Urothelium cell line (cell line): Measurements from ENCODE around the gene TEAD4.

Experiments used
- DNase-seq: peaks from one replicate; pipeline ENCODE4 v3.0.0; 2011; ENCODE audit warnings: low spot score, mixed read lengths
- FAIRE-seq: peaks from 2 replicates; lab custom pipeline; 2011; peaks lifted over from hg19 to GRCh38; lab: Jason Lieb, UNC

Gene TEAD4

GRCh38 chr12:2960390-2960956 lies 1.3 kb downstream of the TEAD4 start:
- FAIRE-seq: peak; percentile 86
- peak; percentile 48 for DNase-seq

- DNase-seq (peak; percentile 32), FAIRE-seq (no peak)
These were observed 1.9 kb downstream of the TEAD4 start for GRCh38 chr12:2960996-2961616.

GRCh38 chr12:2961705-2962104 lies 2.5 kb downstream of the TEAD4 start:
- DNase-seq: no peak
- FAIRE-seq: no peak

- DNase-seq (peak; percentile 36), FAIRE-seq (no peak)
These were observed 4.1 kb downstream of the TEAD4 start for GRCh38 chr12:2963154-2963759.

- peak; percentile 74 for DNase-seq
- no peak for FAIRE-seq
These were observed 4.6 kb downstream of the TEAD4 start for GRCh38 chr12:2963760-2964292.

GRCh38 chr12:2967651-2968050 lies 8.5 kb downstream of the TEAD4 start:
- FAIRE-seq (peak; percentile 59), DNase-seq (no peak)

GRCh38 chr12:2970744-2971143 lies 11.5 kb downstream of the TEAD4 start:
- no peak for DNase-seq
- peak; percentile 44 for FAIRE-seq

GRCh38 chr12:2973566-2973965 lies 14.4 kb downstream of the TEAD4 start:
- DNase-seq (no peak), FAIRE-seq (peak; percentile 56)

GRCh38 chr12:2974560-2974971 lies 15.4 kb downstream of the TEAD4 start:
- no peak for FAIRE-seq
- no peak for DNase-seq

- DNase-seq (no peak), FAIRE-seq (no peak)
These were observed 17.4 kb downstream of the TEAD4 start for GRCh38 chr12:2976581-2976996.

- FAIRE-seq (no peak), DNase-seq (no peak)
These were observed 18.6 kb downstream of the TEAD4 start for GRCh38 chr12:2977776-2978175.

- DNase-seq (no peak), FAIRE-seq (peak; percentile 17)
These were observed 20.6 kb downstream of the TEAD4 start for GRCh38 chr12:2979806-2980205.

GRCh38 chr12:2980630-2981029 lies 21.4 kb downstream of the TEAD4 start:
- DNase-seq: no peak
- peak; percentile 77 for FAIRE-seq

- FAIRE-seq (no peak), DNase-seq (no peak)
These were observed 23.2 kb downstream of the TEAD4 start for GRCh38 chr12:2982361-2982760.

GRCh38 chr12:2984249-2984648 lies 25.1 kb downstream of the TEAD4 start:
- FAIRE-seq (no peak), DNase-seq (no peak)

GRCh38 chr12:2984698-2985097 lies 25.5 kb downstream of the TEAD4 start:
- DNase-seq: no peak
- no peak for FAIRE-seq

GRCh38 chr12:2986876-2987275 lies 27.7 kb downstream of the TEAD4 start:
- DNase-seq (no peak), FAIRE-seq (no peak)

- FAIRE-seq: no peak
- DNase-seq: no peak
These were observed 29.3 kb downstream of the TEAD4 start for GRCh38 chr12:2988494-2988893.

- no peak for FAIRE-seq
These were observed 33.5 kb downstream of the TEAD4 start for GRCh38 chr12:2992724-2993123.

GRCh38 chr12:2997989-2998670 lies 38.9 kb downstream of the TEAD4 start:
- no peak for FAIRE-seq
- no peak for DNase-seq

More at GRCh38 chr12:2992724-2993123, 33.5 kb downstream of the TEAD4 start:
- DNase-seq: no peak

GRCh38 chr12:2998789-2999264 lies 39.6 kb downstream of the TEAD4 start:
- DNase-seq (peak; percentile 73), FAIRE-seq (no peak)
